GM19438 (cell line): Measurements from ENCODE around the gene ZNF846.
"Not testable (repeated sequence)": the region's sequence is repeated elsewhere in the genome, so short reads cannot be mapped to it uniquely, and the experiment has no call there.

Experiments
- ATAC-seq: cut with Tn5 transposase; IDR thresholded peaks from one replicate; pipeline ENCODE4 v1.9.1; 2021; ENCODE audit warnings: low read depth; ENCODE audit not compliant: unreplicated experiment

ZNF846 gene

DNA sequence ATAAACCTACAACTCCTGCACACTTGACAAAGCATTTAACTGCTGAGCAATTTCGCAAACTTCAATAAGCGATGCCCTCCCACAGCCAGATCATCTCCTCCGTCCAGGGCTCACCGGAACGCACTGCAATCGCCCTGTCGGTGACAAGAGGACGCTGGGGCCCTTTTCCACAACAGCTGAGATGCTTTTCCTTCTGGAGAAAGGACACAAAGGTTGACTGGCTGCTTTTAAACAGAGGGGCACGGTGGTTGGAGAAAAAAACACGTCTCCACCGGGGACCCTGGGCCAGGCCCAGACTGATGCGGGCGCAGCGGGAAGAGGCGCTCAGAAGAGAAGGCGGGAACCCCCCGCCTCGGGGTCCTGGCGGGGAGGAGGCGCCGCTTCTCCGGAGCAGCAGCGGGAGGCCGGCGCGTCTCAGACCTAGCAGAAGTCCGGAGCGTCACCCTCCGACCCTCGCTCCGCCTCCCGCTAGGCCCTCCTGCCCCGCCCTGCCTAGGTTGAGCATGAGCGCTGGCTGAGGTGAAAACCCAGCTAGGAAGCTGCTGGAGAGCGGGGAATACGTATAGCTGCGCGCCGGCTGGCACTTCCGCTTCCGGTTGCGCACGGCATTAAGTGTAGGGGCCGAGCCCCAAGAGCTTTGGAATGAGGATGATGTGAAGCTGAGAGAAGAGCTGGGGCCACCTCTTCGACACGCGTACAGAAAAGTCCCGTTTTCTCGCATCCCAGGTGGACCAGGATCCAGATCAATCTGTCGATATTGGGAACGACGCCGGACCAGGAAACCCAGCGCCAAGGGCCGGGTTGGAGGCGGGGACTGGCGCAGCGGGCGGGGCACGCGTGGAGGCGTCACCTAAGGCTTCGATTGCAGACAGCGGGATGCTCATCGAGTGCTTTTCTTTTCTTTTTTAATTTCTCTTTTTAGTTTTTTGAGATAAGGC lies at the start of gene ZNF846:
Gene ZNF846 (minus strand): TSS at position 564 of the 938 bp plus-strand sequence. CDS start 3,788 bp downstream, outside the sequence.
- ATAC-seq: peak; percentile 98

- ATAC-seq: no peak
Measured at GRCh38 chr19:9818175-9818733, 49.7 kb upstream of the ZNF846 start.

DNA sequence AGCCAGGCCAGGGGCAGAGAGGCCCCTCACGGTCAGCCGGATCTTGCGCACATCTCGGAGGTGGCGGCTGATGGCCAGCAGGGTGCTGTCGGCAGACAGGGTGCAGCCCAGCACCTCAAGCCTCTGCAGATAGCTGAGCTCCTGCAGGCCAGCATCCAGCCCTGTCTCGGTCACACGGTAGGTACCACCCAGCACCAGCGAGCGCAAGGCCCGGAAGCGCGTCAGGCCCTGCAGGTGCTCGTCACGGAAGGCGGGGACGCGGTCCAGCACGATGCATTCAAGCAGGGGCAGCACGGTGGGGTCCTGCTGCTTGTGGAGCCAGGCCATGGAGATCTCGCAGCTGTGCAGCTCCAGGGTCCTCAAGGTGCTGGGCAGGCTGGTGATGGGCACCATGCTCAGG lies 42.6 kb upstream of the ZNF846 start:
- no peak for ATAC-seq

DNA sequence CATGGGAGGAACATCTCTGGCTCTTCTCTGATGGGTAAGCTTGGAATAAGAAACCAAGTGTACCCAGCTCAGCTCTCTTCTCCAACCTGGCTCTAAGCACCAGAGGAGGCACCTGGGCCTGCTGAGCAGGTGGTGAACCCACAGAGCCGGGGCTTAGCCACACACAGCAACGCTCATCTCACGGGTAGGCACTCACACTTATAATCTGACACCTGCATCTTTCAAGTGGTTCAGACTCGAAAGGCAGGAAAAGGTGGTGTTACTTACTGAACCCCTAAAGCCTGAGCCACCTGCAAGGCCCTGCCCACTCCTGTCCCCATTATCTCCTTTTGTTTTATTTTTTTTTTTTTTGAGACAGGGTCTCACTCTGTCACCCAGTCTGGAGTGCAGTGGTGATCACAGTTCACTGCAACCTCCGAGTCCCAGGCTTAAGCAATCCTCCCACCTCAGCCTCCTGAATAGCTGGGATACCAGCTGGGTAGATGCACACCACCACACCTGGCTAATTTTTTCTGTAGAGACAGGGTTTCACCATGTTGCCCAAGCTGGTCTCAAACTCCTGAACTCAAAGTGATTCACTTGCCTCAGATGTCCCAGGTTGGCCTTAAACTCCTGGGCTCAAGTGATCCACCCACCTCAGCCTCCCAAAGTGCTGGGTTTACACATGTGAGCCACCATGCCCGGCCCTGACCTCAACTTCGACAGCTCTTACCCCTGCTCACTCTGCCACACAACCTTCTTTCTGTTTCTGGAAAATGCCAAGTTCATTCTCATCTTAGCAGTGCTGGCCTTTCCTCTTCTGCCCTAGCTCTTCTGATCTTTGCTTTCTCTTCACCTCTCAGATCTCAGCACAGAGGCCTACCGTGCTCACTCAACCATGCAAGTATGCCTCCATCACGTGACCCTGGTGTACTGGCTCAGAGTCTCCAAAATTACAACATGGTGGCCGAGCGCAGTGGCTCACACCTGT lies 40.6 kb upstream of the ZNF846 start:
- ATAC-seq: no peak

DNA sequence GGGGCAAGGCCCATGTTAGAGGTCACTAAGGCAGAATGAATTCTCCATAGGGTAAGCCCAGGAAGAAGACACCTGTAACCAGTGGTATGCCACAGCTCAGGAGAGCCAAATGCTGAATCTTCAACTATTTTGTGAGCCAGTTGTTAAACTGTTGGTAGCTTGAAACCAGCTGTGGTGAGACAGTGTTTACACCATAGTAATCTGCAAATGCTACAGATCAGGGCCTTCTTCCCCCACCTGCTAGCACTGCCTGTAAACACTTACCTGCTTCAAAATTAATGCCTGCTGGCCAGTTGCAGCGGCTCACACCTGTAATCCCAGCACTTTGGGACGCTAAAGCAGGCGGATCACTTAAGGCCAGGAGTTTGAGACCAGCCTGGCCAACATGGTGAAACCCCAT lies 38.3 kb upstream of the ZNF846 start:
- no peak for ATAC-seq

GRCh38 chr19:9801976-9802375 lies 33.4 kb upstream of the ZNF846 start:
- ATAC-seq: no peak

GRCh38 chr19:9799162-9799561 lies 30.6 kb upstream of the ZNF846 start:
- ATAC-seq: no peak

DNA sequence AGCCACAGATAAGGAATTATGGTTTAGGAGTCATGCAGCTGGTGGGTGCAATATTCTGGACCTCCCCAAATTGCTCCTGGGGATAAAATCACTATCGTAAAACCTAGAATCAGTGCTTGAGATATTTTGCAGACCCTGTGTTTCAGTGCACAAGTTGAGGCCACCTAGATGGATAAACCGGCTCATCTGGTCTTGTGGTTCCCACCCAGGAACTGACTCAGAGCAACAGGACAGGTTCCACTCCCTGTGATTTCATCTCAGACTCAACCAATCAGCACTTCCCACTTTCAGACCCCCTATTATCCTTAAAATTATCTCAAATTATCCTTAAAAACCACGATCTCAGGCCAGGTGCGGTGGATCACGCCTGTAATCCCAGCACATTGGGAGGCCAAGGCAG lies 29.3 kb upstream of the ZNF846 start:
- ATAC-seq: no peak

DNA sequence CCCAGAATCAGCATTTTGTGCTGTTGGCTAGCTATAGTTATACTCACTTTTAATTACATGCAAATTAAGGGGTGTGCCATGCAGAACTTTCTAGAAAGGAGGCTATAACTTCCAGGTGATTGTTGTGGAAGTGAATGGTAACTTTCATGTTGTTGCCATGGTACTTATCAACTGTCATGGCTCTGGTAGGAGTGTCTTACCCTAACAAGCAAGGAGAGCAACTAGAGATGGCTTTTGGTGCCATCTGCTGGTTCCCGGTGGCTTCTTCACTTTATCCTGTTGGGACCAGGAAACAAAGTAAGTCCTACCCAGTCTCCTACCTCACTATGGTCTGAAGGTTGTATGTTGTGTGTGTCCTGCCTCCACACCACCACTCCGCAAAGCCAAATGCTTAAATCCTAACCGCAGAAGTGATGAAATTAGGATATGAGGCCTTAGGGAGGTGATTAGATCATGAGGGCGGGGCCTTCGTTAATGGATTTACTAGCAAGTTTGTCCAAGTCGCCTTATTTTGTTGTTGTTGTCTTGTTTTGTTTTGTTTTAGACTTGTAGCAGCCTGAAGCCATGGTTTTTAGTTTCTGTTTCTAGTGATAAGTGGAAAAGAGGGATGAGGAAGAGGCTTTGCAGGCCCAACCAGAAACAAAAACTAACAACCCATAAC lies 27.7 kb upstream of the ZNF846 start:
- no peak for ATAC-seq

DNA sequence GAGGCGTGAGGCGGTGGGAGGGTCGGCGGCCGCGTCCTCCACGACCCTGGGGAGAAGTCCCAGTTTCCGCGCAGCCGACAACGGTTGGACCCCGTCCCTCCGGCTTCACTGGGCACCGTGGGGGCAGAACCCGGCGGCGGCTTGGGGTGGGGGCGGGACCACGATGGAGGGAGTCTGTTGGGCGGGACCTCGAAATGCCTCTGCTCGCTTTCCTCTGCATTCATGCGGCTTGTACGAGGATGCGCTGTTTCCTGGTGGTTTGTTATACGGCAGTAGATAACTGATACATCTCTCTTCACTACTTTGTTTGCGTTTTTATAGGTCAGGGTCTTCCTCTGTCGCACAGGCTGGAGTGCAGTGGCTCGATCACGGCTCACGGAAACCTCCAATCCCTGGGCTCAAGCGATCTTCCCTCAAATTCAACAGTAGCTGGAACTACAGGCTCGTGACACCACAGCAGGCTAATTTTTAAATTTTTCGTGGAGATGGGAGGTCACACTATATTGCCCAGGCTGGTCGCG lies 24.6 kb upstream of the ZNF846 start:
- no peak for ATAC-seq

DNA sequence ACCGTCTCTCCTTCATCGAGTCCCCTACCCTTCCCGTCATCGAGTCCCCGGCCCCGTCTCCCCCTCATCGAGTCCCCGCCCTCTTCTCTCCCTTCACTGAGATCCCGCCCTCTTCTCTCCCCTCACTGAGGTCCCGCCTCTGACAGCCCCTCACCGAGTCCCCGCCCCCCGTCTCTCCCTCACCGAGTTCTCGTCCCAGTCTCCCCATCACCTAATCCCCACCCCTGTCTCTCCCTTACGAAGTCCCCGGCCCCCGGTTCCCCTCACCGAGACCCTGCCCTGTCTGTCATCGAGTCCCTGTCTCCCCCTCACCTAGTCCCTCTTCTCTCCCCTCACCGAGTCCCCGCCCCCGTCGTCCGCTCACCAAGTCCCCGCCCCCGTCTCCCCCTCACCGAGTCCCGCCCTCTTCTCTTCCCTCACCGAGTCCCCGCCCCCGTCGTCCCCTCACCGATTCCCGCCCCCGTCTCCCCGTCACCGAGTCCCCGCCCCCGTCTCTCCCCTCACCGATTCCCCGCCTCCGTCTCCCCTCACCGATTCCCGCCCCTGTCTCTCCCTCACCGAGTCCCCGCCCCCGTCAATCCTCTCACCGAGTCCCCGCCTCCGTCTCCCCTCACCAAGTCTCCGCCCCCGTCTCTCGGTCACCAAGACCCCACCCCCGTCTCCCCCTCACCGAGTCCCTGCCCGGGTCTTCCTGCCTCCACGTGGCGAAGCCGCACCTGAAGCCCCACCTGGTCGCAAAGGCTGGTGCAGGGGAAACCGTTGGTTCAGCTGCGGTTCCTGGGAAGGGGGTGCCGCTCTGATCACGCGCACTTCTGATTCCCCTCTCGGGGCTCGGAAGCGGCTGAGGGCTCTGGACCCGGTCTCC lies 23.9 kb upstream of the ZNF846 start:
- no peak for ATAC-seq

- peak; percentile 47 for ATAC-seq
Measured at GRCh38 chr19:9791552-9792205, 23.1 kb upstream of the ZNF846 start.

DNA sequence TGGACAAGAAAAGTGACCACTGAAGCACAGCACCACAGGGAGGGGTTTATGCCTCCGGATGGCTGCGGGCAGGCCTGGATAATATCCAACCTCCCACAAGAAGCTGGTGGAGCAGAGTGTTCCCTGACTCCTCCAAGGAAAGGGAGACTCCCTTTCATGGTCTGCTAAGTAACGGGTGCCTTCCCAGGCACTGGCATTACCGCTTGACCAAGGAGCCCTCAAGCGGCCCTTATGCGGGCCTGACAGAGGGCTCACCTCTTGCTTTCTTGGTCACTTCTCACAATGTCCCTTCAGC lies 22.5 kb upstream of the ZNF846 start:
- not testable (repeated sequence) for ATAC-seq

DNA sequence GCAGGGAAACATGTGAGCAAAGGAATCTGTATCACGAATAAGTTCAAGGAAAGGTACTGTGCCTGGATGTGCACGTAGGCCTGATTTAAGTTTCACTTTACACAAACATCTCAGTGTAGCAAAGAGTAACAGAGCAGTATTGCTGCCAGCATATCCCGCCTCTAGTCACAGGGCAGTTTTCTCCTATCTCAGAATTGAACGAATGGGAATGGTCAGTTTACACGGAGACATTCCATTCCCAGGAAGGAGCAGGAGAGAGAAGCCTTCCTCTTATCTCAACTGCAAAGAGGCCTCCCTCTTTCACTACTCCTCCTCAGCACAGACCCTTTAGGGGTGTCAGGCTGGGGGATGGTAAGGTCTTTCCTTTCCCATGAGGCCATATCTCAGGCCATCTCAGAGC lies 21.0 kb upstream of the ZNF846 start:
- not testable (repeated sequence) for ATAC-seq

GRCh38 chr19:9789066-9789465 lies 20.5 kb upstream of the ZNF846 start:
- no peak for ATAC-seq

- ATAC-seq: not testable (repeated sequence)
Measured at GRCh38 chr19:9788604-9789003, 20.1 kb upstream of the ZNF846 start.

DNA sequence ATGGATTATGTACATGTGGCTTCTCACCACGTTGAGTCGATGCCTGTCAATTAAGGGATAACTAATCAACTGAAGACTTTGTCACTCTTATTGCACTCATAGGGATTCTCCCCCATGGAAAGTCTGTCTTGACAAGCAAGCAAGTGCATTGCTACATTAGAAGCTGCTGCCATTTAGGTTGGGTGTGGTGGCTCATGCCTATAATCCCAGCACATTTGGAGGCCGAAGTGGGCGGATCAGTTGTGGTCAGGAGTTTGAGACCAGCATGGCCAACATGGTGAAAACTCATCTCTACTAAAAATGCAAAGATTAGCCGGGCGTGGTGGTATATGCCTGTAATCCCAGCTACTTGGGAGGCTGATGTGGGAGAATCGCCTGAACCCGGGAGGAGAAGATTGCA lies 18.3 kb upstream of the ZNF846 start:
- no peak for ATAC-seq

- no peak for ATAC-seq
Measured at GRCh38 chr19:9786342-9786741, 17.8 kb upstream of the ZNF846 start.
